ENCODE results near the gene ATP9B.

The ATP9B gene

GRCh38 chr18:79068937-79069716, at the start of gene ATP9B:
TSS of gene ATP9B (plus strand) at chr18:79069394. CDS start at chr18:79069411, 17 bp downstream.
- DNase-seq (ENCODE audit: low read depth) = peak; percentile 94

GRCh38 chr18:79019881-79020280, 49.3 kb upstream of the ATP9B start:
- DNase-seq (ENCODE audit: low read depth) = no peak

DNA sequence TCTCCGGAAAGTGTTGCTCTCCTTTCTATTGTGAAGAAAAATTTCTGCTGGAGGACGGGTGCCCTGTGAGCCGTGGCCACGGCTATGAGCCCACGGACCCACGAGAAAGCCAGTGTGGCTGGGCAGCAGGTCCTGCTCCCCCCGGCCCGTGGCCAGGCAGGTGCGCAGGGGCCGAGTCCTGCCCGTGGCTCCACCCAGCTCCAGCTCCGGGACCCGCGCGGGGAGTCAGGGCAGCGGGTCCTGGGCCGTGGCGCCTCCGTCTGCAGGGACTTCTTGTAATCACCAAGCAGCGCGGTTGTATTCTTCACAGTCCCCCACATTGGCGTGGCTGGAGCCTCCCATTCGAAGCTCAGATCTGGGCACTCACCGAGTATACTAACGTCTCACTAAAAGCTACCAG, 46.6 kb upstream of the ATP9B start:
- no peak for DNase-seq (ENCODE audit: low read depth)

DNA sequence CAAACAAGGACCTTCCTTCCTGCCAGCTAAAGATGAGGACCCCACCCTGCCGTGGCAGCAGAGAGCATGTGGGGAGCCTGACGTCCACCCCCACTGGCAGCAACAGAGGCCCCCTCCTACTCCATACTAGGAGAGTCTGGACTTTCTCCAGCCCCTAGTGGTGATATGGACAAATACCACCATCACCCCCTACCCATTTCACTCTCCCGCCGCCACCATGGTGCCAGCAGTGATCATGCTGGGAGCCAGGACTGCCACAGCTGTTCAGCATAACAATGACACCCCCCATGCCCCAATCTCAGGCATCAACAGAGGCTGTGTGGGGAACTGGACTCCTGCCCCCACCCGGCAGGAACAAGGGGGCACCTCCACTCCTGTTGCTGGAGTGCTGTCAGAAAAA, 42.7 kb upstream of the ATP9B start:
- DNase-seq (ENCODE audit: low read depth) = no peak

DNA sequence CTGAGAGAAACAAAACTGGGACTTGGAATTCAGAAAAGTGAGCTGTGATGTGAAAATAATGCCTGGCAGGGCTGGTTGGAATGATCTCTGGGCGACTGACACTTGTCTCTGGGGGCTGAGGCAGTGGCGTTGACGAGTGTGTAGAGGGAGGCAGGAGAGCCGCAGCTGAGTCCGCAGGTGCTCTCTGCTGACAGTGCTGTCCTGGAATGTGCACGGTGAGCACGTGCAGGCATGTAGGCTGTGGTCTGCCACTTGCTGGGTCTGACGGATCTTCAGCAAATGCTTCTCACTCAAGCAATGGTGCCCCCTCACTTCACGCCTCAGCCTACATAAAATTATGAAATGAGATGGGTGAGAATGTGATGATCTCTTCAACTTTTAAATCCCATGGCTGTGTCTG, 38.5 kb upstream of the ATP9B start:
- DNase-seq (ENCODE audit: low read depth) = no peak

DNA sequence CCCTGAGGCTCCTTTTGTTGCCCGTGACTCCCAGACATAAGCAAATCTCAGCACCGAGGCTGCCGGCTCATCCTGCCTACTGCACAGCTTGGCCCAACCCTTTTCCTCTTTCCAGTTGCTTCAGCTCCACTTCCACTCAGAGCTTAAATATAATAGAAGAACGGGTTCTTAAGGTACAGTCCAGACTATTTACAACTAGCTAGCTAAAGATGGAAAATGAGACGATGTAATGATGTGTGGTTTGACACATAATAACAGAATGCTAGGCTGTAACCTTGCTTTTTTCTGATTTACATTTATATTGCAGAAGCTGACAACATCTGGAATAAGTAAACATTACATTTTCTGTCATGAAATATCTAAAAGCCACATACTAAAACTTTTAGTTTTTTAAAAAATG, 26.9 kb upstream of the ATP9B start:
- no peak for DNase-seq (ENCODE audit: low read depth)

DNA sequence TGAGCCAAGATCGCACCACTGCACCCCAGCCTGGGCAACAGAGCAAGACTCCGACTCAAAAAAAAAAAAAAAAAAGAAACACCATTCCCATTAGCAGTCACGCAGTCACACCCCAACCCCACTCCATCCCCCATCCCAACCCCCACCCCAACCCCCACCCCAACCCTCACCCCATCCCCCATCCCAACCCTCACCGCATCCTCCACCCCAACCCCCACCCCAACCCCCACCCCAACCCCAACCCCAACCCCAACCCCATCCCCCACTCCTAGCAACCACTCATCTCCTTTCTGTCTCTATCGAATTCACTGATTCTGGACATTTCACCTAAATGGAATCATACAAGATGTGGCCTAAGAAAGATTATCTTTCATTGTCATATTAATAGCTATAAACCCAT, 25.9 kb upstream of the ATP9B start:
- no peak for DNase-seq (ENCODE audit: low read depth)

GRCh38 chr18:79046522-79046921, 22.7 kb upstream of the ATP9B start:
- no peak for DNase-seq (ENCODE audit: low read depth)

- DNase-seq (ENCODE audit: low read depth) = peak; percentile 3
Measured at GRCh38 chr18:79047556-79048244, 21.5 kb upstream of the ATP9B start.

DNA sequence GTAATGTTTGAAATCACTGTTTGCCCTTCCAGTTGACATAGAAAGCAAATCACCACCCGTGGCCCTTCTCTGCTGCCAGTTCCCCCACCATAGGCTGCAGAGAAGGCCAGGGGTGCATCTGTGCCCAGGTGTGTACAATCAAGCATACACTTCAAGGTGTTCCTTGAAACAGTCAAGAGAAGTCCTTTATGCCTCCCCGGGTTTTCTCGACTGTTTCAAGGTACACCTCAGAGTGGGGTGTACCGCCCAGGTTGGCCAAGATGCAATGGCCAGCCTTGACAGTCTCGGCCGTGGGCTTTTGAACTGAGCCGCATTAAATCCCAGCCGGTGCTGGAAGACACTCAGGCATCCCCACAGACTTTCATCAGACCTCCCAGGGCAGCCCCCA, 21.0 kb upstream of the ATP9B start:
- DNase-seq (ENCODE audit: low read depth) = no peak

DNA sequence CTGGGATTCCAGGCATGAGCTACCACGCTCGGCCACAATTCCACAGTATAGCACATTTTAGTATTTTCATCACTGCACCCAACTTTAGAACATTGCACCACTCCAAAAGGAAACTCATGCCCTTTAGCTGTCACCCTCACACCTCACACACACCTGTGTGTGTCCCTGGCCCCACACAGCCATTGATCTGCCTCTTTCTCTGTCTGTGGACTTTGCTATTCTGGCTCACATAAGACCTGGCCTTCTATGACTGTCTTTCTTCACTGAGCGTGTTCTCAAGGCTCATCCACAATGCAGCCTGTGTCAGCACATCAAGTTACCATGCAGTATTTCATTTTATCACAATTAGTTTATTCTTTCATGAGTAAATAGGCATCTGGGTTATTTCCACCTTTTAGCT, 19.7 kb upstream of the ATP9B start:
- no peak for DNase-seq (ENCODE audit: low read depth)

DNA sequence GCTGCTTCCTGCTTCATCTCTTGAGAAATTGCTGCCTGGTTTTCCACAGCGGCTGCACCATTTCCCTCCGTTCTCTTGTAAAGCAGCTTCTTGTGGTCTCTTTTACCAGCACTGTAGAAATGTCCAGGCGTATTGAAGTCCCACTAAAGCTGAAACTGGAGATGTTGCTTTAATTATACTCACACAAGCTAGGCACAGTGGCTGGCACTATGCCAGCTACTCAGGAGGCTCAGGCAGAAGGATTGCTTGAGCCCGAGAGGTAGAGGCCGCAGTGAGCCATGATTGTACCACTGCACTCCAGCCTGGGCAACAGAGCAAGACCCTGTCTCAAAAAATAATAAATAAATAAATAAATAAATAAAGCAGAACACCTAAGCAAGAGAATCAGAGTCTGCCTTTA, 19.2 kb upstream of the ATP9B start:
- no peak for DNase-seq (ENCODE audit: low read depth)

GRCh38 chr18:79056827-79057367, 12.3 kb upstream of the ATP9B start:
- DNase-seq (ENCODE audit: low read depth) = no peak

DNA sequence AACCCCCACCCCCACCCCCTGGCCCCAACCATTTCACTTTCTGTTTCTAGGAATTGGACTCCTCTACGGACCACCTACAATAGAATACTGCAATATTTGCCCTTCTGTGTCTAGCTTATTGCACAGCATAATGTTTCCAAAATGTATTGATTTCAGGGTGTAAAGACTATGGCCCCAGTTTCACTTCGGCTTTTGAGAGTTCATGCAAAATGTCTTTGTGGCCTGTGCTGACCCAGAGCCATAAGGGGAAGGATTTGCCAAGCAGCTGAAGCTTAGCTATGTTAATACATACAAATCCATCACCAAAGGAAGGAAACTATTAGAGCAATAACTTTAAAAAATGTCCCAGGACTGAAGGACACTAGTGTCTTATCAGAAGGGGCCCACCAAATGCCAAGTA, 11.2 kb upstream of the ATP9B start:
- no peak for DNase-seq (ENCODE audit: low read depth)

GRCh38 chr18:79062806-79063205, 6.4 kb upstream of the ATP9B start:
- no peak for DNase-seq (ENCODE audit: low read depth)

DNA sequence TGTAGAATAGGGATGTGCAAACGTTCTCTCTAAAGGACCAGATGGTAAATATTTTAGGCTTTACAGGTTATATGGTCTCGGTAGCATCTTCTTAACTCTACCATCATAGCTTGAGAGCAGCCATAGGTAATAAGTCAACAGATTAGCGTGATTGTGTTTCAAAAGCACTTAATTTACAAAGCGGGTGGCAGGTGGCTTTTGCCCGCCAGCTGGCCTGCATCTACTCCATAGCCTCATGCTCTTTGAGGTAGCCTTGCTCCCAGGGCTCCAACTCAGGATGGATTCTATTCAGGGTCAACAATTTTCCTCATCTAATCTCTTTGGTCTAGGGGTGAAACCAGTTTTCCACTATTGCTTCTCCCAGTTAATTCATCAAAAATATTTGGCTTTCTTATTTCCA, 5.0 kb upstream of the ATP9B start:
- no peak for DNase-seq (ENCODE audit: low read depth)

DNA sequence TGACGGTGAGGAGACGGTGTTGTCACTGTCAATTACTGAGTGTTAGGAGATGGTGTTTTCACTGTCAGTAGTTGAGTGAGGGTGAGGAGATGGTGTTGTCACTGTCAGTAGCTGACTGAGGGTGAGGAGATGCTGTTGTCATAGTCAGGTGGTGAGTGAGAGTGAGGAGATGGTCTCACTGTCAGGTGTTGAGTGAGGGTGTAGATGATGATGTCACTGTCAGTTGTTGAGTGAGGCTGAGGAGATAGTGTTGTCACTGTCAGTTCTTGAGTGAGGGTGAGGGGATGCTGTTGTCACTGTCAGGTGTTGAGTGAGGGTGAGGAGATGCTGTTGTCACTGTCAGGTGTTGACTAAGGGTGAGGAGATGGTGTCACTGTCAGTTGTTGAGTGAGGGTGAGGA, 3.4 kb upstream of the ATP9B start:
- DNase-seq (ENCODE audit: low read depth) = no peak

GRCh38 chr18:79067611-79068010, 1.6 kb upstream of the ATP9B start:
- no peak for DNase-seq (ENCODE audit: low read depth)

DNA sequence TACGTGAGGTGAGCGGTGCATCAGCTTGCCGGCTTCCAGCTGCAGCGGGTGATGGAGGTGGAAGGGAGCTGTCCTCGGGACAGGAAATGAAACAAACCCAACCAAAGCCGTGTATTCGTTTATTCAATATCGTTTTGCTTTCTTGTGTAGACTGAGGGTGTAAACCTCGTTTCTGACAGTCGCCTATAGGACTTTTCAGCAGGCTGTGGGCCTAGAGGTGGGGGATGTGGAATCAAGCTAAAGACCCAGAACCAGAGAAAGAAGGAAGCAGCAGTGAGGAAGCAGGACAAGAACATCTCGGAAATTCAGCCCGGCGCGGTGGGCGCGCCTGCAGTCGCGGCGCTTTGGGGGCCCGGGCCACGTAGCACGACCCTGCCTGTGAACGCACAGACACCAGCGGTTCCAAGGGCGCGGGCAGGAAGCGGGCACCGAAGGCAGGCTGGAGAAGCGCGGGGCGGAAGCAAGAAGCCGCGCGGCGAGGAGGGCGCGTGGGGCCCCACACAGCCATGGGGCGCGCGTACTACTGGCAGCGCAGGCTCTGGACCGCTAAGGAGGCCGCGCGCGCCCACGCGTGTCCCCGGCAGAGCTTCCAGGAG, 755 bp upstream of the ATP9B start:
- DNase-seq (ENCODE audit: low read depth) = no peak

GRCh38 chr18:79069717-79070151, 540 bp downstream of the ATP9B start:
- peak; percentile 47 for DNase-seq (ENCODE audit: low read depth)

DNA sequence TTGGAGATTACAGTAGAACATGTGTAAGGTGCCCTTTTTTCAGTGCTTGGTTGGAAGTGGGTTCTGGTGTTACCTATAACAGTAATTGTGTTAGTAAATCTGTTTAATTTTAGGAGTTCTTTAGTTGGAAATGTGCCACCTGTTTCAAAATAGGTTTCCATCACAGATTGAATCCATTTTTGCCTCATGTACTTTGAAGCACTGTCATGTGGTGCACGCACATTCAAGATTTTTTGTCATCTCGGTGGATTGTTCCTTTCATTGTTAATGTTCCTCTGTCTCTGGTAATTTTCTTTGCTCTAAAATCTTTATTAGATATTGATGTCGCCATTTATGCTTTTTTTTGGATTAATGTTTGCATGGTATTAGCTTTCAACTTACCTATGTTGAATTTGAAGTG, 1.3 kb downstream of the ATP9B start:
- peak; percentile 9 for DNase-seq (ENCODE audit: low read depth)

DNA sequence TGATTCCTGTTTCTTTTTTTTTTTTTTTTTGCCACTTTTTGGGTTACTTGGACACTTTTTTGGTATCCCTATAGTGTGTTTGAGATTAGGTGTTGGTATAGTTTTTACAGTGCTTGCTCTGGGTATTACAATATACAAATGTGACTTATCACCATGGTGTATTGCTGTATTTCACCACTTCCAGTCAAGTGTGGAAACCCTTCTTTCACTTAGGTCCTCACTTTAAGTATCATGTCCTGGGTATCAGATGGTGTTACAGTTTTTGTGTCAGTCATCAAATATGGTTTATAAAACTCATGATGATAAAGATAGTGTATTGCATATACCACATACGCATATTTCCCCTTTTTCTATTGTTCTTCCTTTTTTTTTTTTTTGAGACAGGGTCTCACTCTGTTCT, 1.8 kb downstream of the ATP9B start:
- DNase-seq (ENCODE audit: low read depth) = peak; percentile 3

Measured in ELR (cell line).